HepG2 (cell line): Measurements from ENCODE around the gene DENND5B. TPM values are rescaled to one million over a fixed set of nuclear protein-coding genes. Genes with fewer than 3 reads are reported as not detected.

ENCODE experiments used
- ATAC-seq: fragments of 200-7000 bp; cut with Tn5 transposase; 3 replicates; pipeline ENCODE4 v1.9.1; 2020; ENCODE audit warnings: mild to moderate bottlenecking, moderate library complexity
- BruUV-seq: library from RNA; stranded (reverse); fragments of 400-500 nt; replicated peaks from 2 replicates; lab custom pipeline; 2021; lab: Mats Ljungman, UMichigan
- CTCF ChIA-PET: fragments of 300-600 bp; formaldehyde crosslinking; extraction: SDS; loops from one replicate; lab custom pipeline; 2021; ENCODE audit warnings: low total read pairs, inconsistent platforms, low intra/inter-chr PET ratio; lab: Yijun Ruan, JAX
- POLR2A ChIA-PET: fragments of 350-600 bp; sonication (Branson Sonifier 250); formaldehyde crosslinking; loops from one replicate; lab custom pipeline; 2020; ENCODE audit warnings: antibody characterized with exemption, inconsistent platforms; lab: Yijun Ruan, JAX
- DNase-seq: peaks from one replicate; pipeline ENCODE4 v3.0.0-alpha.2; 2015; ENCODE audit warnings: low spot score
- FAIRE-seq: peaks from 3 replicates; lab custom pipeline; 2011; peaks lifted over from hg19 to GRCh38; lab: Jason Lieb, UNC
- H2AFZ ChIP-seq: one replicate; pipeline ENCODE4 v1.6.1; 2011; ENCODE audit warnings: low read length, inconsistent platforms
- H3K27ac ChIP-seq: fragments of 300-600 bp; 3 replicates; pipeline ENCODE4 v1.8.0; 2011; ENCODE audit warnings: mixed run types, mild to moderate bottlenecking, mixed read lengths, low read length, inconsistent platforms; ENCODE audit not compliant: insufficient read depth; ENCODE audit errors: extremely low read length
- H3K27me3 ChIP-seq, 2 experiments: fragments of 200-600 bp in 1 of 2; 2 replicates in 1 of 2; 3 replicates in 1 of 2; pipeline versions ENCODE4 v1.6.0 to v1.8.0; 2011; ENCODE audit warnings: low read length in 2 of 2, mild to moderate bottlenecking in 2 of 2, moderate library complexity in 2 of 2, inconsistent platforms in 1 of 2; ENCODE audit not compliant: insufficient read depth in 2 of 2, control insufficient read depth in 1 of 2
- H3K36me3 ChIP-seq, 2 experiments: fragments of 200-600 bp in 1 of 2; replicated peaks in 1 of 2; 2 replicates in 1 of 2; 3 replicates in 1 of 2; pipeline versions ENCODE4 v1.5.1 to v1.8.0; 2011; ENCODE audit warnings: low read length in 2 of 2, inconsistent platforms in 1 of 2; ENCODE audit not compliant: insufficient read depth in 2 of 2, control insufficient read depth in 1 of 2
- H3K4me1 ChIP-seq: 2 replicates; pipeline ENCODE4 v1.5.1; 2012; ENCODE audit warnings: low read length, inconsistent platforms; ENCODE audit not compliant: insufficient read depth
- H3K4me2 ChIP-seq: 2 replicates; pipeline ENCODE4 v1.6.0; 2011; ENCODE audit warnings: low read depth, low read length, inconsistent platforms
- H3K4me3 ChIP-seq, 3 experiments: fragments of 200-600 bp in 1 of 3; sonication (generic), shearing (Covaris generic) in 1 of 3; replicated peaks in 1 of 3; 2 replicates each; pipeline ENCODE4 v1.5.1; 2011 to 2016; ENCODE audit warnings: low read length in 3 of 3, inconsistent platforms in 2 of 3, low read depth in 2 of 3, mild to moderate bottlenecking in 2 of 3, control low read depth in 1 of 3, mixed read lengths in 1 of 3; ENCODE audit not compliant: insufficient read depth in 1 of 3
- H3K79me2 ChIP-seq: one replicate; pipeline ENCODE4 v1.6.1; 2011; ENCODE audit warnings: low read length, inconsistent platforms; ENCODE audit not compliant: insufficient read depth
- H3K9ac ChIP-seq: 2 replicates; pipeline ENCODE4 v1.6.0; 2011; ENCODE audit warnings: mild to moderate bottlenecking, low read depth, low read length, inconsistent platforms; ENCODE audit not compliant: insufficient read depth
- H3K9me3 ChIP-seq: 2 replicates; pipeline ENCODE4 v1.5.1; 2012; ENCODE audit warnings: mild to moderate bottlenecking, low read length
- H4K20me1 ChIP-seq: 2 replicates; pipeline ENCODE4 v1.6.0; 2011; ENCODE audit warnings: inconsistent platforms, mild to moderate bottlenecking, low read length, moderate library complexity; ENCODE audit not compliant: insufficient read depth
- RBM22 ChIP-seq: fragments of 200-400 bp; formaldehyde crosslinking; optimal IDR thresholded peaks from 2 replicates; pipeline ENCODE3; 2017; ENCODE audit warnings: mild to moderate bottlenecking, low read length, moderate library complexity
- SSRP1 ChIP-seq: IDR thresholded peaks from 2 replicates; pipeline ENCODE4 v1.6.1; 2016; ENCODE audit warnings: control low read depth
- ZNF546 ChIP-seq: sonication (generic); formaldehyde crosslinking; conservative IDR thresholded peaks from 2 replicates; pipeline ENCODE4 v1.8.1; 2023; ENCODE audit warnings: mild to moderate bottlenecking, missing genetic modification reagents
- WGBS: methylation state at CpG from one replicate; pipeline ENCODE4 v1.1.6; 2017; ENCODE audit warnings: low lambda C conversion rate; 5-methylcytosine and 5-hydroxymethylcytosine counted together
- in situ Hi-C: cut with HindIII; loops from 2 replicates; pipeline ENCODE4 v1.10.0; 2017; ENCODE audit warnings: low pct_unique_long_range_greater_than_20kb; ENCODE audit not compliant: extremely low pct_ligation_motif_present
- intact Hi-C: fragments of 100-400 bp; cut with micrococcal nuclease; formaldehyde crosslinking; loops from one replicate; pipeline ENCODE4 v1.10.0; 2022; ENCODE audit not compliant: unreplicated experiment
- polyA plus RNA-seq, 8 experiments: library from polyadenylated mRNA; depleted of rRNA in 3 of 8; stranded (reverse) in 7 of 8; unstranded in 1 of 8; fragments of >200 nt; fragmentation: Illumina TruSeq in 4 of 8; extraction: Trizol in 4 of 8; gene quantifications; 2 replicates each; pipeline versions ENCODE4 v1.2.1 to v1.2.3, GENCODE V29; 2011 to 2016; ENCODE audit warnings: low read depth in 4 of 8, missing spikeins in 1 of 8, mixed read lengths in 1 of 8; ENCODE audit not compliant: insufficient read depth in 1 of 8
- total RNA-seq, 5 experiments: library from RNA; depleted of rRNA; stranded (reverse); fragments of >200 nt; fragmentation: Illumina TruSeq; extraction: Trizol; gene quantifications; 2 replicates each; pipeline ENCODE4 v1.2.3, GENCODE V29; 2016; ENCODE audit warnings: low read depth in 1 of 5
- TF ChIP-seq, protein P1 (sequence below): sonication (generic); formaldehyde crosslinking; conservative IDR thresholded peaks from 2 replicates; pipeline ENCODE4 v1.4.0; 2020; ENCODE audit warnings: missing genetic modification reagents

The DENND5B gene
- total and polyA plus RNA-seq, 2 of the 13 experiments (the other 11 are each of a cell fraction or from before 2014, with no cell fraction given): 14.7 to 18.7 TPM

DNA sequence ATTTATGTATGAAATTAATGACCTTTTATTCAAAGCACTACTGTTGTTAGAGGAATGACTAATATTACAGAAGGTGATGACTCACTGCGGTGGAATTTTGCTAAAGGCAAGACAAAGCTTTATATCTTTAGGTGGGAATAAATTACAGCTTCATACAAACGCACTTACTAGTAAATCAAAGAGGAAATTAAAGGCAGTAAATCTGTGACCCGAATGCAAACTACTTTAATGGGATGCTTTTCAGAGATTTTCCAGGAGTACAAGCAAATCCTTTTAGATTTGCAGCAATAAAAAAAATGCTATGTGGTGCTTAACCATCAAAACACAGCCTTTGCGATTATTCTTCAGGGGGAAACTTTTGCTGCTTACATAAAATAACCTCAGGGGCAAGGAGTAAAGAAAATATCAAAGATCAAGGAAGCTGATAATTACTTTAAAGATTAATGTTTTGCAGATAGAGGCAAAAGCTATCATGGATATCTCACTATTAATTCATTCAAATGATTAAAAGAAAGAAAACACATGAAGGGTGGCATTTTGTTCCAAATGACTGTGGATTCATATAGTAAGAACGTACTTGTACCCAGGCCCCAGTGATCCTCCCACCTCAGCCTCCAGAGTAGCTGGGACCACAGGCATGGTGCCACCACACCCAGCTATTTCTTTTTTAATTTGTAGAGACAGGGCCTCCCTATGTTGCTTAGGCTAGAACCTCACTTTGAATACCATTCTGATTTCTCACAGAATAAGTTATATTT, 98.9 kb downstream of the DENND5B start:
- ATAC-seq: no peak
- WGBS: 95% methylated on average over 5 of the region's 5 CpGs
- H3K4me2 ChIP-seq: no peak overlapping the region

More for the DNA sequence above, 98.9 kb downstream of the DENND5B start:
- no peak overlapping the region for H3K27ac ChIP-seq
- H3K9ac ChIP-seq: no peak overlapping the region
- TF ChIP-seq, protein P1, sequence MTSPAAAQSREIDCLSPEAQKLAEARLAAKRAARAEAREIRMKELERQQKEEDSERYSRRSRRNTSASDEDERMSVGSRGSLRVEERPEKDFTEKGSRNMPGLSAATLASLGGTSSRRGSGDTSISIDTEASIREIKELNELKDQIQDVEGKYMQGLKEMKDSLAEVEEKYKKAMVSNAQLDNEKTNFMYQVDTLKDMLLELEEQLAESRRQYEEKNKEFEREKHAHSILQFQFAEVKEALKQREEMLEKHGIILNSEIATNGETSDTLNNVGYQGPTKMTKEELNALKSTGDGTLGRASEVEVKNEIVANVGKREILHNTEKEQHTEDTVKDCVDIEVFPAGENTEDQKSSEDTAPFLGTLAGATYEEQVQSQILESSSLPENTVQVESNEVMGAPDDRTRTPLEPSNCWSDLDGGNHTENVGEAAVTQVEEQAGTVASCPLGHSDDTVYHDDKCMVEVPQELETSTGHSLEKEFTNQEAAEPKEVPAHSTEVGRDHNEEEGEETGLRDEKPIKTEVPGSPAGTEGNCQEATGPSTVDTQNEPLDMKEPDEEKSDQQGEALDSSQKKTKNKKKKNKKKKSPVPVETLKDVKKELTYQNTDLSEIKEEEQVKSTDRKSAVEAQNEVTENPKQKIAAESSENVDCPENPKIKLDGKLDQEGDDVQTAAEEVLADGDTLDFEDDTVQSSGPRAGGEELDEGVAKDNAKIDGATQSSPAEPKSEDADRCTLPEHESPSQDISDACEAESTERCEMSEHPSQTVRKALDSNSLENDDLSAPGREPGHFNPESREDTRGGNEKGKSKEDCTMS: no peak
- TF ChIP-seq ZNF546 (CRISPR knock-in tag) (no peak), SSRP1 (CRISPR knock-in tag) (no peak), RBM22 (no peak)
- H3K79me2 ChIP-seq: no peaks in the 10 kb centered on the region
- H2AFZ ChIP-seq: no peak overlapping the region
- no peaks in the 10 kb centered on the region for H3K9me3 ChIP-seq
- H3K27me3 ChIP-seq: no peaks in the 10 kb centered on the region
- no peaks in the 10 kb centered on the region for H3K4me1 ChIP-seq
- no peak overlapping the region for H3K4me3 ChIP-seq
- no TSS peak for BruUV-seq
- CTCF ChIA-PET: no interaction called here
- intact Hi-C loops: no loop called here
- peaks cover 0 to 20% of the 10 kb centered on the region in 2 experiments; a peak in 4 of 5 replicates for H3K36me3 ChIP-seq
- DNase-seq (peak; percentile 31), FAIRE-seq (no peak)
- in situ Hi-C loops: no loop called here
- no peaks in the 10 kb centered on the region for H4K20me1 ChIP-seq
- POLR2A ChIA-PET: interaction anchor here (0.6 kb wide), 3 partner anchors 13 to 34 kb away, joined by 3 read pairs; no protein-coding TSS in a partner anchor
